Inferior parietal cortex (tissue), 1 donor: Measurements from ENCODE around the gene C12orf43.

ENCODE experiments used
- DNase-seq: peaks from one replicate; pipeline ENCODE4 v3.0.0-alpha.2; 2016; ENCODE audit errors: extremely low spot score

C12orf43 gene

DNA sequence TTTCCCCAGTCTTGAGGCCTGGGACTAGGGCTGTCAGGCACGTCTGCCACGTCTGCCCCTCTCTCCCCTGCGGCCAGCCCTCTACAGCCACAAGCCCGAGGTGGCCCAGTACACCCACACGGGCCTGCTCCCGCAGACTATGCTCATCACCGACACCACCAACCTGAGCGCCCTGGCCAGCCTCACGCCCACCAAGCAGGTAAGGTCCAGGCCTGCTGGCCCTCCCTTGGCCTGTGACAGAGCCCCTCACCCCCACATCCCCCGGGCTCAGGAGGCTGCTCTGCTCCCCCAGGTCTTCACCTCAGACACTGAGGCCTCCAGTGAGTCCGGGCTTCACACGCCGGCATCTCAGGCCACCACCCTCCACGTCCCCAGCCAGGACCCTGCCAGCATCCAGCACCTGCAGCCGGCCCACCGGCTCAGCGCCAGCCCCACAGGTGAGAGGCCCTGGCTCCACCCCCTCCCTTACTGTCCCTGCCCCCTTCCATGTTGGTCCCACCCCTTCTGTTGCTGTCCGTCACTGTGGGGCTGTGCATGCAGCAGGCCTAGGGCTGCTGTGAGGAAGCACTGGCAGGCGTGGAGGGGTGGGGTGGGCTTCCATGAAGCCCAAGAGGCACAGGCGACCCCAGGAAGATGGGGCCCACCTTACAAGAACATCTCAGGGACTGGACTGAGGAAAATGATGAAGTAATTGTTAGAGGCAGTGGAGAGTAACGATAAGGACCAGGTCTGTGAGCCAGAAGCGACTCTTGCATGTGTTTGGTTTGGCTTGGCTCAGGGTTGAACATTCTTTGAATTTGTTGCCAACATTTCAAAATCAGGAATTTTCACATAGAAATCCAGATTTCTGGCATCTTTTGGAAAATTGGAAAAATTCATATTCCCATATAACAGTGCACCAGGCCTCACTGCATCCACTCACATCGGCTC, 16.8 kb downstream of the C12orf43 start:
- DNase-seq = no peak

DNA sequence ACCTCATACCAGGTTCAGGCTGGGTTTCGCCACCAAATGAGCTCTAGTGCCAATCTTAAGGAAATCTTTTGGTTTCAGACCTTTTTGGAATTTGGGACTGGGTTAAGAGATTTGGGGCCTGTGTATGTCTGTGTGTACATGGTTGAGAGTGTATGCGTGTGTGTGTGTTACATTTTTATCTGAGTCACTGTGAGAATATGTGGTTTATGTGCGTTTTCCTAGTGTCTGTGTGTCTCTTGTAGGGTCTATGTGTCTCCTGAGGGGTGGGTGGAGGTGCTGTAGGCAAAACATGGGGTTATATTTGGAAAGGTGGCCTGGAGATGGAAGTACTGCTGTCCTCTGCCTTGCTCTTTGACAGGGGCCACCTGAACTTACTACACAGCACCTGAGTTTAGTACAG, 17.9 kb downstream of the C12orf43 start:
- no peak for DNase-seq

DNA sequence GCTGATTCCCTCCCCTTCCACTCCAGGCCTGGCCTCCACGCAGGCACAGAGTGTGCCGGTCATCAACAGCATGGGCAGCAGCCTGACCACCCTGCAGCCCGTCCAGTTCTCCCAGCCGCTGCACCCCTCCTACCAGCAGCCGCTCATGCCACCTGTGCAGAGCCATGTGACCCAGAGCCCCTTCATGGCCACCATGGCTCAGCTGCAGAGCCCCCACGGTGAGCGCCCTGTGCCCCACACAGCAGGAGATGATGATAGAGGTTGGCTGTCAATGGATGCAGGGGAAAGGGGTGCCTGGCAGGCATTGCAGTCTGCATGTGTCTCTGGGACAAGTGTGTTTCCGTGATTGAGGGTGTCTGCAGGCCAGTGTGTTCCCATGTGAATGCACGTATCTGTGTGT, 18.8 kb downstream of the C12orf43 start:
- no peak for DNase-seq

DNA sequence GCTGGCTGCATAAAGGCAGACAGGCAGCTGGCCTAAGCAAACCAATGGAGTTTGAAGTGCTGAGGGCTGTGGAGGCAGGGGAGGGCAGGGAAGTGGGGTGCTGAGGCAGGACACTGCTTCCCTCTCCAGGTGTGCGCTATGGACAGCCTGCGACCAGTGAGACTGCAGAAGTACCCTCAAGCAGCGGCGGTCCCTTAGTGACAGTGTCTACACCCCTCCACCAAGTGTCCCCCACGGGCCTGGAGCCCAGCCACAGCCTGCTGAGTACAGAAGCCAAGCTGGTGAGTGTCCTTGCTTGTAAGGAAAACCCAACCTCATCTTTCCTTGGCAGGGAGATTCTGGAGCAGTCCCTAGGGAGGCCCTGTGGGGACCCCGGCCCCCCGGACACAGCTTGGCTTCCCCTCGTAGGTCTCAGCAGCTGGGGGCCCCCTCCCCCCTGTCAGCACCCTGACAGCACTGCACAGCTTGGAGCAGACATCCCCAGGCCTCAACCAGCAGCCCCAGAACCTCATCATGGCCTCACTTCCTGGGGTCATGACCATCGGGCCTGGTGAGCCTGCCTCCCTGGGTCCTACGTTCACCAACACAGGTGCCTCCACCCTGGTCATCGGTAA, 20.0 kb downstream of the C12orf43 start:
- no peak for DNase-seq

DNA sequence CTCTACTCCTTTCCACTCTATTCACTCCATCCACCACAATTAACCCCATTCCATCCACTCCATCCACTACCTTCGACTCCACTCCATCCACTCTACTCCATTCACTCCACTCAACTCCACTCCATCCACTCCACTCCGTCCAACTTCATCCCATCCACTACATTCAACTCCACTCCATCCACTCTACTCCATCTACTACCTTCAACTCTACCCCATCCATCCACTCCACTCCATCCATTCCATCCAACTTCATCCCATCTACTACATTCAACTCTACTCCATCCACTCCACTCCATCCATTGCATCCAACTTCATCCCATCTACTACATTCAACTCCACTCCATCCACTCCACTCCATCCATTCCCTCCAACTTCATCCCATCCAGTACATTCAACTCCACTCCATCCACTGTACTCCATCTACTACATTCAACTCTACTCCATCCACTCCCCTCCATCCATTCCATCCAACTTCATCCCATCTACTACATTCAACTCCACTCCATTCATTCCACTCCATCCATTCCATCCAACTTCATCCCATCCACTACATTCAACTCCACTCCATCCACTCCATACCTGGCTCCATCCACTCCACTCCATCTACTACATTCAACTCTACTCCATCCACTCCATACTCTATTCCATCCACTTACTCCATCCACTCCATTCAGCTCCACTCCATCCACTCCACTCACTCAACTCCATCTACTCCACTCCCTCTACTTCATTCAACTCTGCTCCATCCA, 21.5 kb downstream of the C12orf43 start:
- DNase-seq = no peak

DNA sequence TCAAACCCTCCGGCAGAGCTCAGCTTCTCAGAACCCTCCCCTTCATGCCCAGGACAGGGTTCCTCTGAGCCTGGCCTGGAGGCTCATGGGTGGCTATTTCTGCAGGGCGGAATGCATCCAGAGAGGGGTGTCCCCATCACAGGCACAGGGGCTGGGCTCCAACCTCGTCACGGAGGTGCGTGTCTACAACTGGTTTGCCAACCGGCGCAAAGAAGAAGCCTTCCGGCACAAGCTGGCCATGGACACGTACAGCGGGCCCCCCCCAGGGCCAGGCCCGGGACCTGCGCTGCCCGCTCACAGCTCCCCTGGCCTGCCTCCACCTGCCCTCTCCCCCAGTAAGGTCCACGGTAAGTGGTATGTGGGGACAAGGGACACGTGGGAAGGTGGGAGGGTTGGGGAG, 22.2 kb downstream of the C12orf43 start:
- DNase-seq = no peak

DNA sequence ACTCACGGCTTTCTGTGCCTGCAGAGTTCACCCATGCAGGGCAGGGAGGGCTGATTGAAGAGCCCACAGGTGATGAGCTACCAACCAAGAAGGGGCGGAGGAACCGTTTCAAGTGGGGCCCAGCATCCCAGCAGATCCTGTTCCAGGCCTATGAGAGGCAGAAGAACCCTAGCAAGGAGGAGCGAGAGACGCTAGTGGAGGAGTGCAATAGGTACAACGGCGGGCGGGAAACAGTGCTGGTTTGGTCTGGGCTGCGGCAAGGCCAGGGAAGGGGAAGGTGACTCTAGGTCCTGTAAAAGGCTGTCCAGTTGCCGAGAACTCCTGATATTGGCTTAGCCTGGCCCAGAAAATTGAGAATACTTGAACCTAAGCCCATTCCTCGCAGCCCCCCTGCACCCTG, 22.8 kb downstream of the C12orf43 start:
- DNase-seq = no peak

DNA sequence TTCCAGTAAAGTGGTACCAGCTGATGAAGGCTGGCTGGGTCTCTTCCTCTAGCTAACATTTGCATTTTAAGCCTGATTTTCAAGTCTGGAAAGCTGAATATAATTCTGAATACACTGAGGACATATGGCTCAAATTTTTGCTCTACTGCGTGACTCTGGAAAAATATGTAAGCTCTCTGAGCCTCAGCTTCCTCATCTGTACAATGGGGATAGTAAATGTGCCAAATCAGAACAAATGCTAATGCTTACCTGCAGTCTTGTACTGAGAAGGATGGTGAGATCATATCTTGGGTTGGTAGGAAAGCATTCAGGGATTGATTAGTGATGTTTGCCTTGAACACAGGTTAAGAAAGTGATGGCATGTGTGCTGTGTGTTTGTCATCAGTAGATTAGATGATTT, 23.3 kb downstream of the C12orf43 start:
- DNase-seq = no peak

DNA sequence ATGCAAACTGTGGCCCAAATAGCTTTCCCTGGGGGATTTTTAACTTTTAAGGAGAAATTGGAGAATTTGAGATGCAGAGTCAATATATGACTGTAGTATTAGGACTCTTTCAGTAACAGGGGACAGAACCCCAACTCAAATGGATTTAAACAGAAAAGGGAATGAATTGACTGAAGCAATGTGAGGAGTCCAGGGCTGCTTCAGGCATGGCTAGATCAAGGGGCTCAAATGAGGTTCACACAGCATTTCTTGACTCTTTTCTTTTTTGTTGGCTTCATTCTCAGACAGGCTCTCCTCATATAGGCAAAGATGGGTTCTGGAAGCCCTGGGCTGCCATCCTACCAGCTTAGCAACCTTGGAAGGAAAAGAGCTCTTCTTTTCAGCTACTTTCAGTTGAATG, 24.3 kb downstream of the C12orf43 start:
- DNase-seq = no peak

DNA sequence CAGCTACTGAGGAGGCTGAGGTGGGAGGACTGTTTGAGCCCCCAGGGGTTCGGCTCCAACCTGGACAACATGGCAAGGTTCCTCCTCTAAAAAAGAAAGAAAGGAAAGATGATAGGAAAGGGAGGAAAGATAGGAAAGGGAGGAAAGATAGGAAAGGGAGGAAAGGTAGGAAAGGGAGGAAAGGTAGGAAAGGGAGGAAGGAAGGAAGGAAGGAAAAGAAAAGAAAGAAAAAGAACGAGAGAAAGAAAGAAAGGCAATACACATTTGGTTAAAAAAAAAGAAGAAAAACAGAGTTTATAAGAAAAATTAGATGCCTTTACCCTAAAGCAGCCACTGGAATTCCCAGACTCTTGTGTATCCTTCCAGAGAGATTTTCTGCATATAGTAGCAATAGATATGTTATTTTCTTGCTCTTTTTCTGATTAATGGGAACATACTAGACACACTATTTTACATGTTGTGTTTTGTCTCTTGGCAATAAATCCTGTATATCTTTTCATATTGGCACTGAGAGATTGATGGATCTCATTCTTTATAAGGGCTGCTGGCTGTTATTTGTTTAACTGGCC, 25.7 kb downstream of the C12orf43 start:
- DNase-seq = no peak

DNA sequence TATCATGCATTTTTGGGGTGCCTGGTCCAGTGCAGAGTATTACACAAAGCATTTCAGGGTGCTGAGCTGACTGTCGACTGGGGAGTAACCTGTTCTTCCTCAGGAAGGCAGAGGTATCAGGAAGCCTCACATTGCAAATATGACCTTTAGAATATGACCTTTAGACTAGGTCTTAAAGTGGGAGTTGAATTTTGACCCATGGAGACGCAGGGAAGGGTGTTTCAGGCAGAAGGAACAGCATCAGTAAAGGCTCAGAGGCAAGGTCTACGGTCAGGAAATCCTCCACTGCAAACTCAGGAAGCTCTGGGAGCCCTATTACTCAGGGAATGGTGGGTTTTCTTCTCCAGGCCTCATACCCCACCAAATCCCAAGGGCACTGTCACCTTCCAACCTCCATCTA, 26.6 kb downstream of the C12orf43 start:
- no peak for DNase-seq

DNA sequence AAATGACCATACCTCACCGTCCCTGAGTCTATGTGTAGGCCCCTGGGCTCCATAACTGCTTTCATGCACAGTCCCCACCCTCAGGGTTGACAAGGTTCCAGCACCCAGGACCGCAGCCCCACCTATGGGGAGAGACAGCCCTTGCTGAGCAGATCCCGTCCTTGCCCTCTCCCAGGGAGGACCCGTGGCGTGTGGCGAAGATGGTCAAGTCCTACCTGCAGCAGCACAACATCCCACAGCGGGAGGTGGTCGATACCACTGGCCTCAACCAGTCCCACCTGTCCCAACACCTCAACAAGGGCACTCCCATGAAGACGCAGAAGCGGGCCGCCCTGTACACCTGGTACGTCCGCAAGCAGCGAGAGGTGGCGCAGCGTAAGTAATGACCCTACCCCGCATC, 27.6 kb downstream of the C12orf43 start:
- no peak for DNase-seq

DNA sequence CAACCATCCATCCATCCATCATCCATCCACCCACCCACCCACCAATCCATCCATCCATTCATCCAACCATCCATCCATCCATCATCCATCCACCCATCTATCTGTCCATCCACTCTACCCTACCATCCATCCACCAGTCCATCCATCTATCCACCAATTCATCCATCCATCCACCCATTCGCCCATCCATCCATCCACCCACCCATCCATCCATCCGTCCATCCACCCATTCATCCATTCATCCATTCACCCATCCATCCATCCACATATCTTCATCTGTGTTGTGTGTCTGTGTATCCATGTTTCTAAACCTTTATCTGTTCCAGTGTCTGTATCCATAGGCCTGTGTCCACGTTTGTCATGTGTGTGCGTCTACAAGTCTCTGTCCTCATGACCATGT, 28.1 kb downstream of the C12orf43 start:
- DNase-seq = no peak

DNA sequence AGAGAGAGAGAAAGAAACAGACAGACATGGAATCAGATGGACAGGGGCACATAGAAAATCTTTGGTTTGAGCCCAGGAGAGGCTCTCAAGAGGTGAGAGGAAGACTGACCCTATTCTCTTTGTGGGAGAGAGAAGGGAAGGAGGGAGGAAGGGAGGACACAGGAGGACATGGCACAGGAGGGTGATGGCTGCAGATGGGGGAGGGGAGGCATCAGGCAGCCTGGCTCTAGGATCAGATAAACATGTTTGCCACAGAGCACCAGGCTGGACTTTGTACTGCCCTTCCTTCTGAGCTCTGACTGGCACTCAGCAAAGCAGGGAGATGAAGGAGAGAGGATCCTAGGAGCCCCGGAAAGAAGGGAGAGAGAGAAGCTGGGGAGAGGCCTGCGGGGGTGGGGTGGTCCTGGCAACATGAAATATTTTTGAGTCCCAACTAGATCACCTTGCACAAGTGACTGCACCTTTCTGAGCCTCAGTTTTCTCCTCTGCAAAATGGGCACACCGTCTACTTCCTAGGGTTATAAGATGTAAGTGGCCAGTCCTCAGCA, 31.9 kb downstream of the C12orf43 start:
- no peak for DNase-seq

DNA sequence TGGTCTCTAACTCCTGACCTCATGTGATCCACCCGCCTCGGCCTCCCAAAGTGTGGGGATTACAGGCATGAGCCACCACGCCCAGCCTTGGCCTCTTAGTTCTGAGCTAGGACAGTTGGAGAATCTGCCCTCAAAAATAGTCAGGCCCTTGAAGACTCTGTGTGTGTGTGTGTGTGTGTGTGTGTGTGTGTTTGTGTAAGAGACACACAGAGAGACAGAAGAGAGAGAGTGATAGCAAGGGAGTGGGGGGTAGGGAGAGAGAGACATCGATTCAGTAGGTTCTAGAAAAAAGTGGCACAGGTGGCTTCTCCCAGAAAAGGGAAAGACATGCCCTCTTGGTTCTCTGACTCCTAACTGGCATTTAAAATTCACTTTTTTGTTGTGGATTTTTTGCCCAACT, 32.5 kb downstream of the C12orf43 start:
- DNase-seq = no peak

DNA sequence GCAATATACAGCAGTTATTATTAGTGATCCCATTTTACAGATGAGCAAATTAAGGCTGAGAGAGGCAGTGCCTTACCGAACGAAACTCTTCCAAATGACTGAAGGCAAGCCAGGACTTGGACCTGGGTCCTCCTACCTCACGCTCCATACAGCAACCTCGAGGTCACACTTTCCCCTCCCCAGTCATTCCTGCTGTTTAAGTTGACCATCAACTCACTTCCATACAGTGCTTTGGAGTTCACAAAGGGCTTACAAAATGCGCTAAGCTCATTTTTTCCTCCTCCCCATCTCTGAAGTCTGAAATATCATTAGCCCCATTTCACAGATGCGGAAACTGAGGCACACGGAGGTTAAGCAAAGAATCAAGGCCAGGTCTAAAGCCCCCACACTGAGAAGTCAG, 33.6 kb downstream of the C12orf43 start:
- DNase-seq = no peak

DNA sequence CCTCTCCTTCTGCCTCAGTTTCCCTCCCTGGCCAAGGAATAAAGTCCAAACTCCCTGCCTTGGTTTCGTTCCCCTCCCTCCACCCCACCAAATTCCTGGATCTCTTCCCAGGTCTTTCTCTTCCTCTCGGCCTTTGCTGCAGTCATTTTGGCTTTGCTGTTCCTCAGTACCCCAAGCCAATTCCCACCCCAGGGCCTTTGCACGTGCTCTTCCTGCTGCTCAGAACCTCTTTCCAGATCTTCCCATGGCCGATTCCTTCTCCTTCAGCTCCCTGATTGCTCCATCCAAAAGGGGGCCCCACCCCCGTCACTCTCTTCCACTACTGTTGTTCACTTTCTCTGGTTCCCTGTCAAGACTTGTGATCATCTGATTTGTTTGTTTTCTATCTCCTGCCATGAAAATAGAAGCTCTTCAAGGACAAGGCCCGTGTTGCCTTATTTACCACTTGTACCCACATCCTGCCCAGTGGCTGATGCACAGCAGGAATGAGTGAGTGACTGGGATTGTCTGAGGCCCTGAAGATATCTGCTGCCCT, 34.8 kb downstream of the C12orf43 start:
- no peak for DNase-seq

DNA sequence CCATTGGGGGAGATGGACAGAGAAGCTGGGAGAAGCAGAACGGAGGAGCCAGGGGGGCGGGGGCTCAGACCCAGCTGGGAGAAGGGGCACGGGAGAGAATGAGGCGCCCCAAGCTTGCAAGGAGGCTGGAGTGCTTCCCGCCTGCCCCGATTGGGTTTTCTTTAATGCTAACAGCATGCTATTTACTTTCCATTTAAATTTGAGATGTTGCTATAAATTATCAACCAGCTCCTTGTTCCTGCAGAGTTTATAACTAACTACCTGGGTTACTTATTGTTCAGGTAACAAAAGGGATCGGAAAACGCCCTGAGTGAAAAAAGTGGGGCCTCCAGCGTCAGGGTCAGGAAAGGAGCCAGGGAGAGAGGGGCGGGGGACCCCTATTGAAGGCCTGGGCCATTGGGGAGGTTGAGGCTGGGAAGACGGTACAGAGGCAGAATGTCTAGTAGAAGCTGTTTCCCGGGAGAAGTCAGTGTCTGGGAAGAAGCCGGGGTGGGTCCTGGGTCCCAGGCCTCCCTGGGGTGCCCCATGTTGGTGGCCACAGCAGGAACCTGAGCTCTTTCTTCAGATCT, 35.4 kb downstream of the C12orf43 start:
- DNase-seq = no peak

DNA sequence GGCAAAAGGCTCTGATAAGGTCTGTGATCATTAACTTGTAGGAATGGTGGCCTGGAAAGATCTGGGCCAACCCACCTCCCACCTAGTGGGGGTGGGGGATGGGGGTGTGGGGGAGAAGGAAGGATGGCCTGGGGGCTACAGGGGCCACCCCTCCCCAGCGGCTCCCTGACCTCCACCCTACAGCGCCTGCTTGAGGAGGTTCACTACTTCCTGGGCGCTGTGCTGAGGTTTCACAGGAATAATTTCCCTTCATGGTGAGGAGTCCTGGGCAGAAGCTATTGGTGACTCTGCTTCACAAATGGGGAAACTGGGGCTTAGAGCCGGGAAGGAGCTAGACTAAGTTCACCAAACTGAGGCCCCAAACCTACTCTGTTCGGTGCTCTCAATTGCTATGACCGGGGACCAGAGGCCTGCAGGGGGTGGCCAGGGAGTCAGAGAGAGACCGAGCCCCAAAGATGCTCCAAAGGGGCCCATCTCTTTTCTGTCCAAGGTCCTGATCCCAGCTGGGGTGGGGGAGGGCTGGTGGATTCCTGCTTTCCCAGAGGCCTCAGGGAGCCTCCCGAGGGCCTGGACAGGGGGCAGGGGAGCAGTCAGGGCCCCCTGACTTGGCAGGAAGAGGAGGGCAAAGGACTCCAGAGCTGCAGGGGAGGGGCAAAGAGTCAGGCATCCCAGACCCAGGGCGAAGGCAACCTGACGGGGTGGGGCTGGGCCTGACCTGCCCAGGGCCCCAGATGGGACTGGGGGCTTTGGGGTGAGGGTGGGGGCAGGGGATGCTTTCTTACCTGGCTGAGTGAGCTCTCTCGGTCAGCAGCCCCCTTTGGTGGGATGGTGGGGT, 36.2 kb downstream of the C12orf43 start:
- DNase-seq = no peak

DNA sequence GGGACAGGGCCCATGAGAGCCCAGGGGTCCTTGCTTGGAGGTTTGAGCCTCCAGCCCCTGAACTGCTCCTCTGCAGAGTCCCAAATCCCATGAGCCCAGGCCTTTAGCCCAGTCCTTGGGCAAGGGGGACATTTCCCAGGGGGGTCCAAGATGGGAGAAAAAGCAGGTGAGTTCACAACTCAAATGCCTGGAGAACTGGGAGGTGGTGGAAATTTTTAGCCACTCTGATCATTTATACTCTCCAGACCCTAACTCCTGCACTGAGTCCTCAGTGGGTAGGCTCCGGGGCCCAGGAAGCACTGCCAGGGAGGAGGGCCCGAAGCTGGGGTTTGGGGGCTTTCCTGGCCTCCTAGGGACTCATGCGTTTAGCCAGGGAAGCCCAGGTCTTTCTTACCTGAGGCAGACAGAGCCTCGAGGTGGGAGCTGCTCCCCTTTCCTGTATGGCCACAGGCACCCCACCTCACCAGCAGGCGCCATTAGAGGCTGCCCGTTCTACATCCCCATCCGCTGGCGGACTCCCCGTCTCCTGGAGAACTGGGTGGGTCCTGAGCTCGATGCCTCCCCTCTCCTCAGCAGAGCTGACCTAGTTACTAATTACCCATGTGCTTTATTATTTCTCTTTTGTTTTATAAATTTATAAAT, 36.9 kb downstream of the C12orf43 start:
- no peak for DNase-seq
